K562 (cell line): ENCODE data around the gene MRPL28. TPM values are rescaled to one million over a fixed set of nuclear protein-coding genes. Genes with fewer than 3 reads are reported as not detected.

Source experiments
- BDP1 ChIP-seq: IDR thresholded peaks from 3 replicates; pipeline ENCODE4 v1.6.1; 2011; ENCODE audit not compliant: insufficient read length, insufficient read depth
- ELF4 ChIP-seq: fragments of 450-650 bp; formaldehyde crosslinking; IDR thresholded peaks from 2 replicates; pipeline ENCODE4 v1.4.0; 2022; ENCODE audit warnings: missing genetic modification characterization
- MAZ ChIP-seq, 2 experiments: fragments of 450-650 bp in 1 of 2; sonication (generic) in 1 of 2; formaldehyde crosslinking; IDR thresholded peaks in 1 of 2; conservative IDR thresholded peaks in 1 of 2; 2 replicates each; pipeline versions ENCODE4 v1.4.0 to v1.5.0; 2020; ENCODE audit warnings: mild to moderate bottlenecking in 1 of 2, missing genetic modification reagents in 1 of 2
- PHB2 ChIP-seq: fragments of 450-650 bp; IDR thresholded peaks from 2 replicates; pipeline ENCODE4 v1.6.1; 2017; ENCODE audit warnings: low read depth
- POLR2AphosphoS2 ChIP-seq: IDR thresholded peaks from 2 replicates; pipeline ENCODE4 v1.6.1; 2012; ENCODE audit warnings: low read length, improper control_type of control experiment
- RCOR1 ChIP-seq, 2 experiments: IDR thresholded peaks; 2 replicates each; pipeline ENCODE4 v1.6.1; 2012; ENCODE audit warnings: low read depth in 2 of 2, low read length in 2 of 2, borderline replicate concordance in 1 of 2, improper control_type of control experiment in 1 of 2
- SRSF3 ChIP-seq: fragments of 200-400 bp; formaldehyde crosslinking; IDR thresholded peaks from 2 replicates; pipeline ENCODE4 v1.6.1; 2016; ENCODE audit warnings: mild to moderate bottlenecking, low read length, moderate library complexity; ENCODE audit not compliant: insufficient read depth
- YY1 ChIP-seq, 3 experiments: IDR thresholded peaks; 2 replicates each; pipeline ENCODE4 v1.6.1; 2011; ENCODE audit warnings: low read length in 2 of 3, mild to moderate bottlenecking in 2 of 3, moderate library complexity in 2 of 3, borderline replicate concordance in 1 of 3, control low read depth in 1 of 3, low read depth in 1 of 3; ENCODE audit not compliant: insufficient read depth in 3 of 3, insufficient replicate concordance in 2 of 3, control insufficient read depth in 1 of 3, insufficient read length in 1 of 3; ENCODE audit errors: extremely low read depth in 1 of 3
- ZFX ChIP-seq: sonication (generic); formaldehyde crosslinking; IDR thresholded peaks from 2 replicates; pipeline ENCODE4 v1.8.0; 2022; ENCODE audit warnings: mild to moderate bottlenecking, missing genetic modification reagents, moderate library complexity
- ZNF124 ChIP-seq: sonication (generic); formaldehyde crosslinking; IDR thresholded peaks from 2 replicates; pipeline ENCODE4 v1.8.1; 2022; ENCODE audit warnings: missing genetic modification reagents
- ZNF324 ChIP-seq: fragments of 250-450 bp; sonication (Bioruptor Pico); IDR thresholded peaks from 2 replicates; pipeline ENCODE4 v1.4.0; 2020; ENCODE audit warnings: mild to moderate bottlenecking
- polyA plus RNA-seq, 8 experiments: library from polyadenylated mRNA; depleted of rRNA in 4 of 8; stranded (reverse) in 5 of 8; unstranded in 3 of 8; fragments of >200 nt; fragmentation: Nextera tagmentation in 2 of 8; fragmentation: Illumina TruSeq in 1 of 8; extraction: Ambion mirVana in 2 of 8; extraction: Trizol in 1 of 8; gene quantifications; 2 replicates each; pipeline versions ENCODE4 v1.2.1 to v1.2.3, GENCODE V29; 2011 to 2014; ENCODE audit warnings: inconsistent platforms in 1 of 8, missing spikeins in 1 of 8
- total RNA-seq, 7 experiments: library from RNA; depleted of rRNA in 6 of 7; stranded (reverse); fragments of >200 nt in 6 of 7; fragmentation: Illumina TruSeq in 2 of 7; extraction: Trizol in 2 of 7; gene quantifications; 2 replicates each; pipeline versions ENCODE4 v1.2.1 to v1.2.3, GENCODE V29; 2011 to 2021; ENCODE audit warnings: low replicate concordance in 1 of 7
- TF ChIP-seq, protein P1 (sequence below): fragments of 200-800 bp; sonication (Bioruptor generic); IDR thresholded peaks from 2 replicates; pipeline ENCODE4 v1.6.1; 2016; ENCODE audit warnings: missing genetic modification characterization, missing compliant biosample characterization
- TF ChIP-seq, protein P2 (sequence below): sonication (generic); formaldehyde crosslinking; IDR thresholded peaks from 2 replicates; pipeline ENCODE4 v1.8.0; 2022; ENCODE audit warnings: mild to moderate bottlenecking, missing genetic modification reagents
- TF ChIP-seq, protein P3 (sequence below): fragments of 250-450 bp; sonication (Bioruptor Pico); IDR thresholded peaks from 2 replicates; pipeline ENCODE4 v1.8.0; 2021; ENCODE audit warnings: moderate library complexity, mild to moderate bottlenecking, inconsistent platforms

Gene MRPL28
- total and polyA plus RNA-seq, 9 of the 15 experiments (the other 6 are each of a cell fraction or from before 2014, with no cell fraction given), result 2.5 to 323 (median 175) TPM

DNA sequence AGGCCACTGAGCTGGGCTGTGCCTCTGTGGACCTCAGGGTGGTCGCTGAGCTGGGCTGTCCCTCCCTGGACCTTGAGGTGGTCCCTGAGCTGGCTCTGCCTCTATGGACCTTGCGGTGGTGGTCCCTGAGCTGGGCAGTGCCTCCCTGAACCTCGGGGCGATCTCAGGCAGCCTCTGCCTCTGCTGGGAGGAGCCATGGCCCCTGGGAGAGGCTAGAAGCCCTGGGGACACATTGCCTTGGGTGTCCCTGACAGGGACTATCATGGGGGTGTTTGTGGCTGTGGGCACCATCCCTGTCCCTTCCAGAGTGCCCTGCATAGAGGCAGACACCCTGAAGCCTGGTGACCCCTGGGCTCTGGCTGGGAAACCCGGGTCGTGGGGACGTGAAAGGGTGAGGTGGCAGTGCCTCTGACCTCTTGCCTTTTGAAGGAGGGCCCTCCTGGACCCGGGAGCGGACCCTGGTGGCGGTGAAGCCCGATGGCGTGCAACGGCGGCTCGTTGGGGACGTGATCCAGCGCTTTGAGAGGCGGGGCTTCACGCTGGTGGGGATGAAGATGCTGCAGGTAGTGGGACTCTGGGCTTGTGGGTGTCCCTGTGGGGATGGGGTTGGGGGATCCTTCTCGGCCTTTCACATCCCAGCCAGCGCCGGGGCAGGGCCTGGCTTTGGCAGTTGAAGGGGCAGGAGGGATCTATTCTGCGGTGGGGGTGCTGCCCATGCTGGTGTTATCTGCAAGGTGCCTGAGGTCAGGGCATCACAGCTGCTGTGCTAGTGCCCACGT, 28.4 kb upstream of the MRPL28 start (continued):
- TF ChIP-seq YY1 (IDR thresholded peaks at IDR 0.05; ENCODE audit: borderline replicate concordance in 1 of 3, control insufficient read depth in 1 of 3, extremely low read depth in 1 of 3, insufficient read depth in 3 of 3, insufficient read length in 1 of 3, insufficient replicate concordance in 2 of 3, low read depth in 1 of 3, low read length in 2 of 3) (peak in 1 of 3 experiments; percentile 13), ZNF124 (CRISPR knock-in tag) (no peak), RCOR1 (IDR thresholded peaks at IDR 0.05; ENCODE audit: borderline replicate concordance in 1 of 2, low read depth in 2 of 2, low read length in 2 of 2) (no peak), SRSF3 (no peak), PHB2 (no peak), ZFX (CRISPR knock-in tag) (peak; percentile 57), POLR2AphosphoS2 (0 out of 2 replicates have a peak, but pooled peaks have one; percentile 20), BDP1 (no peak), ELF4 (CRISPR knock-in tag) (no peak), MAZ (CRISPR knock-in tag; conservative IDR thresholded peaks at IDR 0.05 in 1 of 2, IDR thresholded peaks at IDR 0.05 in 1 of 2) (peak in 1 of 2 experiments; percentile 34; a peak in 1 of 4 replicates), ZNF324 (no peak)
- TF ChIP-seq, protein P1, sequence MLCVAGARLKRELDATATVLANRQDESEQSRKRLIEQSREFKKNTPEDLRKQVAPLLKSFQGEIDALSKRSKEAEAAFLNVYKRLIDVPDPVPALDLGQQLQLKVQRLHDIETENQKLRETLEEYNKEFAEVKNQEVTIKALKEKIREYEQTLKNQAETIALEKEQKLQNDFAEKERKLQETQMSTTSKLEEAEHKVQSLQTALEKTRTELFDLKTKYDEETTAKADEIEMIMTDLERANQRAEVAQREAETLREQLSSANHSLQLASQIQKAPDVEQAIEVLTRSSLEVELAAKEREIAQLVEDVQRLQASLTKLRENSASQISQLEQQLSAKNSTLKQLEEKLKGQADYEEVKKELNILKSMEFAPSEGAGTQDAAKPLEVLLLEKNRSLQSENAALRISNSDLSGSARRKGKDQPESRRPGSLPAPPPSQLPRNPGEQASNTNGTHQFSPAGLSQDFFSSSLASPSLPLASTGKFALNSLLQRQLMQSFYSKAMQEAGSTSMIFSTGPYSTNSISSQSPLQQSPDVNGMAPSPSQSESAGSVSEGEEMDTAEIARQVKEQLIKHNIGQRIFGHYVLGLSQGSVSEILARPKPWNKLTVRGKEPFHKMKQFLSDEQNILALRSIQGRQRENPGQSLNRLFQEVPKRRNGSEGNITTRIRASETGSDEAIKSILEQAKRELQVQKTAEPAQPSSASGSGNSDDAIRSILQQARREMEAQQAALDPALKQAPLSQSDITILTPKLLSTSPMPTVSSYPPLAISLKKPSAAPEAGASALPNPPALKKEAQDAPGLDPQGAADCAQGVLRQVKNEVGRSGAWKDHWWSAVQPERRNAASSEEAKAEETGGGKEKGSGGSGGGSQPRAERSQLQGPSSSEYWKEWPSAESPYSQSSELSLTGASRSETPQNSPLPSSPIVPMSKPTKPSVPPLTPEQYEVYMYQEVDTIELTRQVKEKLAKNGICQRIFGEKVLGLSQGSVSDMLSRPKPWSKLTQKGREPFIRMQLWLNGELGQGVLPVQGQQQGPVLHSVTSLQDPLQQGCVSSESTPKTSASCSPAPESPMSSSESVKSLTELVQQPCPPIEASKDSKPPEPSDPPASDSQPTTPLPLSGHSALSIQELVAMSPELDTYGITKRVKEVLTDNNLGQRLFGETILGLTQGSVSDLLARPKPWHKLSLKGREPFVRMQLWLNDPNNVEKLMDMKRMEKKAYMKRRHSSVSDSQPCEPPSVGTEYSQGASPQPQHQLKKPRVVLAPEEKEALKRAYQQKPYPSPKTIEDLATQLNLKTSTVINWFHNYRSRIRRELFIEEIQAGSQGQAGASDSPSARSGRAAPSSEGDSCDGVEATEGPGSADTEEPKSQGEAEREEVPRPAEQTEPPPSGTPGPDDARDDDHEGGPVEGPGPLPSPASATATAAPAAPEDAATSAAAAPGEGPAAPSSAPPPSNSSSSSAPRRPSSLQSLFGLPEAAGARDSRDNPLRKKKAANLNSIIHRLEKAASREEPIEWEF (CRISPR knock-in tag), result no peak
- TF ChIP-seq, protein P2, sequence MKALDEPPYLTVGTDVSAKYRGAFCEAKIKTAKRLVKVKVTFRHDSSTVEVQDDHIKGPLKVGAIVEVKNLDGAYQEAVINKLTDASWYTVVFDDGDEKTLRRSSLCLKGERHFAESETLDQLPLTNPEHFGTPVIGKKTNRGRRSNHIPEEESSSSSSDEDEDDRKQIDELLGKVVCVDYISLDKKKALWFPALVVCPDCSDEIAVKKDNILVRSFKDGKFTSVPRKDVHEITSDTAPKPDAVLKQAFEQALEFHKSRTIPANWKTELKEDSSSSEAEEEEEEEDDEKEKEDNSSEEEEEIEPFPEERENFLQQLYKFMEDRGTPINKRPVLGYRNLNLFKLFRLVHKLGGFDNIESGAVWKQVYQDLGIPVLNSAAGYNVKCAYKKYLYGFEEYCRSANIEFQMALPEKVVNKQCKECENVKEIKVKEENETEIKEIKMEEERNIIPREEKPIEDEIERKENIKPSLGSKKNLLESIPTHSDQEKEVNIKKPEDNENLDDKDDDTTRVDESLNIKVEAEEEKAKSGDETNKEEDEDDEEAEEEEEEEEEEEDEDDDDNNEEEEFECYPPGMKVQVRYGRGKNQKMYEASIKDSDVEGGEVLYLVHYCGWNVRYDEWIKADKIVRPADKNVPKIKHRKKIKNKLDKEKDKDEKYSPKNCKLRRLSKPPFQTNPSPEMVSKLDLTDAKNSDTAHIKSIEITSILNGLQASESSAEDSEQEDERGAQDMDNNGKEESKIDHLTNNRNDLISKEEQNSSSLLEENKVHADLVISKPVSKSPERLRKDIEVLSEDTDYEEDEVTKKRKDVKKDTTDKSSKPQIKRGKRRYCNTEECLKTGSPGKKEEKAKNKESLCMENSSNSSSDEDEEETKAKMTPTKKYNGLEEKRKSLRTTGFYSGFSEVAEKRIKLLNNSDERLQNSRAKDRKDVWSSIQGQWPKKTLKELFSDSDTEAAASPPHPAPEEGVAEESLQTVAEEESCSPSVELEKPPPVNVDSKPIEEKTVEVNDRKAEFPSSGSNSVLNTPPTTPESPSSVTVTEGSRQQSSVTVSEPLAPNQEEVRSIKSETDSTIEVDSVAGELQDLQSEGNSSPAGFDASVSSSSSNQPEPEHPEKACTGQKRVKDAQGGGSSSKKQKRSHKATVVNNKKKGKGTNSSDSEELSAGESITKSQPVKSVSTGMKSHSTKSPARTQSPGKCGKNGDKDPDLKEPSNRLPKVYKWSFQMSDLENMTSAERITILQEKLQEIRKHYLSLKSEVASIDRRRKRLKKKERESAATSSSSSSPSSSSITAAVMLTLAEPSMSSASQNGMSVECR (CRISPR knock-in tag), result peak; percentile 45; the same call in 1 of the 2 replicates
- TF ChIP-seq, protein P3, sequence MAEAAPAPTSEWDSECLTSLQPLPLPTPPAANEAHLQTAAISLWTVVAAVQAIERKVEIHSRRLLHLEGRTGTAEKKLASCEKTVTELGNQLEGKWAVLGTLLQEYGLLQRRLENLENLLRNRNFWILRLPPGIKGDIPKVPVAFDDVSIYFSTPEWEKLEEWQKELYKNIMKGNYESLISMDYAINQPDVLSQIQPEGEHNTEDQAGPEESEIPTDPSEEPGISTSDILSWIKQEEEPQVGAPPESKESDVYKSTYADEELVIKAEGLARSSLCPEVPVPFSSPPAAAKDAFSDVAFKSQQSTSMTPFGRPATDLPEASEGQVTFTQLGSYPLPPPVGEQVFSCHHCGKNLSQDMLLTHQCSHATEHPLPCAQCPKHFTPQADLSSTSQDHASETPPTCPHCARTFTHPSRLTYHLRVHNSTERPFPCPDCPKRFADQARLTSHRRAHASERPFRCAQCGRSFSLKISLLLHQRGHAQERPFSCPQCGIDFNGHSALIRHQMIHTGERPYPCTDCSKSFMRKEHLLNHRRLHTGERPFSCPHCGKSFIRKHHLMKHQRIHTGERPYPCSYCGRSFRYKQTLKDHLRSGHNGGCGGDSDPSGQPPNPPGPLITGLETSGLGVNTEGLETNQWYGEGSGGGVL (CRISPR knock-in tag), result no peak
